GM10248 (cell line): ENCODE results near the gene EXOG.

ENCODE experiments used
- CTCF ChIA-PET: fragments of 300-600 bp; sonication (Branson Sonifier 250); formaldehyde crosslinking; extraction: SDS; loops from one replicate; lab custom pipeline; 2021; ENCODE audit warnings: antibody characterized with exemption; lab: Yijun Ruan, JAX
- POLR2A ChIA-PET: fragments of 350-650 bp; sonication (Branson Sonifier 250); formaldehyde crosslinking; extraction: SDS; loops from one replicate; lab custom pipeline; 2020; ENCODE audit warnings: antibody characterized with exemption; lab: Yijun Ruan, JAX
- DNase-seq: peaks from one replicate; pipeline ENCODE4 v3.0.0; 2012; ENCODE audit errors: extremely low spot score
- TF ChIP-seq, protein P1 (sequence below): IDR thresholded peaks from 2 replicates; pipeline ENCODE4 v1.5.1; 2012; ENCODE audit warnings: mild to moderate bottlenecking, low read depth; ENCODE audit errors: extremely low read depth, missing control alignments, control extremely low read depth

Gene EXOG

DNA sequence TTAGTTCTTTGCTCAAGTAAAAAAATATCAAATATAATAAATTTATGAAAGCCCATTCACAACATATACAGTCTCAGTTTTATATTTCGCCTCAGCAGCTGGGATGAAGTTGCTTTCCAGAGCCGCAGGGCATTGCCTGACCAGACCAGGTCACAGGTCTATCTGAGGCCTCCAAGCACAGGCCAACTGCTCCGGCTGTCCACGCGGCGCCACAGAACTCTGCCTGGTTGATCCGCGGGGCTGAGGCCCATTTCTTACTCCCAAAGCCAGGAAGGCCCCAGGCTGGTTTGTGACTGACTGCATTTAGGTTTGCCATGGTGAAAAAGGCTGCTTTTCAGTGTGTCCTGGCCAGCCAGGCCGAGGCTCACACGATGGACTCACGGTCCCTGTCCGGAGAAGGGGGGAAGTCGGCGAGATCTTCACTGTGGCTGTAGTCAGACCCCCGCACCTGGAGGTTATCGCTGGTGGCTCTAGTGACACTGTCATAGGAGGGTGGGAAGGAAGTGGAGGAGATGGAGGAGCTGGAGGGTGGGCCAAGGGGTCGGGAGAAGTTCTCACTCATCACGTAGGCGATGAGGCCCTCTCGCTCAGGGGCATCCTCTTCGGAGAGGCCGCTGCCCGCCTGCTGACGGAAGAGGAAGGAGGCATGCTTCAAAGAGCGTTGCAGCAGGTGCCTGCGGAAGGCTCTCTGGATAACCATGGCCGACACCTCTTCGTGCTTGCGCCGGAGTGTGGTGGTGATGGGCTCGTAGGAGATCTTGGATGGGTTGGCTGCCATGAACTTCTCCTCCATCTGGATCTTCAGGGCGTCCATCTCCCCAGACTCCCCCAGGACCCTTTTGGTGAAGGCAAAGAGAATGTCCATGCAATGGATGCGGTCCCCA lies 54.1 kb downstream of the EXOG start:
- TF ChIP-seq, protein P1, sequence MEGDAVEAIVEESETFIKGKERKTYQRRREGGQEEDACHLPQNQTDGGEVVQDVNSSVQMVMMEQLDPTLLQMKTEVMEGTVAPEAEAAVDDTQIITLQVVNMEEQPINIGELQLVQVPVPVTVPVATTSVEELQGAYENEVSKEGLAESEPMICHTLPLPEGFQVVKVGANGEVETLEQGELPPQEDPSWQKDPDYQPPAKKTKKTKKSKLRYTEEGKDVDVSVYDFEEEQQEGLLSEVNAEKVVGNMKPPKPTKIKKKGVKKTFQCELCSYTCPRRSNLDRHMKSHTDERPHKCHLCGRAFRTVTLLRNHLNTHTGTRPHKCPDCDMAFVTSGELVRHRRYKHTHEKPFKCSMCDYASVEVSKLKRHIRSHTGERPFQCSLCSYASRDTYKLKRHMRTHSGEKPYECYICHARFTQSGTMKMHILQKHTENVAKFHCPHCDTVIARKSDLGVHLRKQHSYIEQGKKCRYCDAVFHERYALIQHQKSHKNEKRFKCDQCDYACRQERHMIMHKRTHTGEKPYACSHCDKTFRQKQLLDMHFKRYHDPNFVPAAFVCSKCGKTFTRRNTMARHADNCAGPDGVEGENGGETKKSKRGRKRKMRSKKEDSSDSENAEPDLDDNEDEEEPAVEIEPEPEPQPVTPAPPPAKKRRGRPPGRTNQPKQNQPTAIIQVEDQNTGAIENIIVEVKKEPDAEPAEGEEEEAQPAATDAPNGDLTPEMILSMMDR: no peak
- no peak for DNase-seq
- POLR2A ChIA-PET: no interaction called here
- CTCF ChIA-PET: no interaction called here

DNA sequence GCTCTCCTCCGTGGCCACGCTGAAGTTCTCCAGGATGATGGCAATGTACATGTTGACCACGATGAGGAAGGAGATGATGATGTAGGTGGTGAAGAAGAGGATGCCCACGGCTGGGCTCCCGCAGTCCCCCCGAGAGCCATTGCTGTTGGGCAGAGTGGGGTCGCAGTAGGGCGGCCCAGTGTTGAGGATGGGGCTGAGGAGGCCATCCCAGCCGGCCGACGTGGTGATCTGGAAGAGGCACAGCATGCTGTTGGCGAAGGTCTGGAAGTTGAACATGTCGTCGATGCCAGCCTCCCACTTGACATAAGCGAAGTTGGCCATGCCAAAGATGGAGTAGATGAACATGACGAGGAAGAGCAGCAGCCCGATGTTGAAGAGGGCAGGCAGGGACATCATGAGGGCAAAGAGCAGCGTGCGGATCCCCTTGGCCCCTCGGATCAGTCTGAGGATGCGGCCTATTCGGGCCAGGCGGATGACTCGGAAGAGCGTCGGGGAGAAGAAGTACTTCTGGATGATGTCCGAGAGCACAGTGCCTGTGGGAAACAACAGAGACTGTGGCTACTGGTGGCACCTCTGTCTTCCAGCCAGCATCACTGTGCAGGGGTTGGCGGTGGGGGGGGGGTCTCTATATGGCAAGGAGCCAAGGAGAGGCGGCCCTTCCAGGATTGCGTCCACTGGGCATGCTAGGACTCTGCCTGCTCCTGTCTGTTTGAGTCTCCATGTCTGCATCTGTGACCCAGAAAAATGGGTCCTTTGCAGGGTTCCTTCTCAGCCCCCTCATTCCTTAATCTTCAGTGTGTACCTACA lies 55.1 kb downstream of the EXOG start:
- TF ChIP-seq, protein P1: no peak
- ChIA-PET CTCF (interaction anchor here (0.8 kb wide), 1 partner anchor 30 kb away, joined by 3 read pairs; no protein-coding TSS in a partner anchor), POLR2A (no interaction called here)
- DNase-seq: no peak

DNA sequence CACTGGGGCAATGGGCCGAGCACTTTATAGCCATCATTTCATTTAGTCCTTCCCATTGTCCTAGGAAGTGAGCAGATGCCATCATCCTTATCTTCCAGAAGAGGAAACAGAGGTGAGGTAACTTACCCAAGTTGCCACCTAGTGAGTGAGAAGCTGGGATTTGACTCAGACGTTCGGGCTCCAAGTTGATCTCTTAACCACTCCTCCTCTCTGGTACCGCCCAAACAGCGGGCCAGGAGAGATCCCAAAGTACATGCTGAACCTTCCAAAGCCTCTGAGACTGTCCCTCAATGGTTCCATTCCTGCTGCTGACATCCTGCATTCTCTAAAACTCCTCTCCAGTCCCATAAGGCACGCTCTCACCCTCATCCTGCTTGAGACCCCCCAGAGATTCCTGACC lies 56.2 kb downstream of the EXOG start:
- ChIA-PET CTCF (no interaction called here), POLR2A (no interaction called here)
- TF ChIP-seq, protein P1: no peak
- no peak for DNase-seq

DNA sequence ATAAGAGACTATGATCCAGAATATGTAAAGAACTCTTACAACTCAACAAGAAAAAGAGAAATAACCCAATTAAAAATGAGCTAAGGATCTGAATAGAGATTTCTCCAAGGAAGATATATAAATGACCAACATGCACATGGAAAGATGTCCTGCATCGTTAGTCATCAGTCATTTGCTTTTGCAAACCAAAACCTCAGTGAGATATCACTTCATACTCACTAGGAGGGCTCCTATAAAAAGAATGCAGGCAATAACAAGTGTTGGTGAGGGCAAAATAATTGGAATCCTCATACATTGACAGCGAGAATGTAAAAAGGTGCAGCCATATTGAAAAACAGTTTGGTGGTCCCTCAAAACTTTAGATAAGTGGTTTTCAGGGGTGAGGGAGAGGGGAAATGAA lies 56.9 kb downstream of the EXOG start:
- POLR2A ChIA-PET: no interaction called here
- TF ChIP-seq, protein P1: no peak
- no peak for DNase-seq
- CTCF ChIA-PET: interaction anchor here (1.2 kb wide), 1 partner anchor 25 kb away, joined by 3 read pairs; no protein-coding TSS in a partner anchor

DNA sequence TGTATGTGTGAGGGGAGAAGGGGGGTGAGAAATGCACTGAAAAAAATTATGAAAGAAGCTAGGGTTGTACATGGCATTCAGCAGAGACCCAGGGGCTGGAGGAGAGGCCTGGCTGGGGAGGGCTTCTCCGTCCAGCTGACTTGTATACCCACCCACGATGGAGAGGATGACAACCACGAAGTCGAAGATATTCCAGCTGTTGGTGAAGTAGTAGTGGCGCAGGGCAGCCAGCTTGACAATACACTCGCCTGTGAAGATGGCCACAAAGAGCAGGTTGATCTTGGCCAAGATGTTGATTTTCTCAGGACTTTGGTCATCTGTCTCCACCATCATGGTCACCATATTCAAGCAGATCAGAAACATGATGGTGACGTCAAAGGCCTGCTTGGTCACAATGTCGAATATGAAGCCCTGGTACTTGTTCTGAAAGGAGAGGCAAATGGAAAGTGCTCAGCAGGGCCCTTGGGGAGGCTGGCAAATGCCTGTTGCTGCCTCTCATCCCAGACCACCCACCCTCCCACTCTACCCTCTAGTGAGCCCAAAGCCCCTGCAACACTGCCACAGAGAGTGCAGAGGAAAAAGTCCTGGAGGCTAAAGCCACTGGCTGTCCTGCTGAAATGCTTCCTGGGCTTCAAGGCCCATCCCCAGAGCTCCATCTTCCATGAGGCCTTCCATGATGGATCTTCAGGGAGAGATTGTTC lies 58.1 kb downstream of the EXOG start:
- CTCF ChIA-PET: interaction anchor here (1.2 to 1.5 kb wide), 3 partner anchors 9 to 26 kb away, joined by 3 read pairs; no protein-coding TSS in a partner anchor
- POLR2A ChIA-PET: no interaction called here
- no peak for DNase-seq
- TF ChIP-seq, protein P1: no peak
